ENCODE results near the gene GALNT11.

DNA sequence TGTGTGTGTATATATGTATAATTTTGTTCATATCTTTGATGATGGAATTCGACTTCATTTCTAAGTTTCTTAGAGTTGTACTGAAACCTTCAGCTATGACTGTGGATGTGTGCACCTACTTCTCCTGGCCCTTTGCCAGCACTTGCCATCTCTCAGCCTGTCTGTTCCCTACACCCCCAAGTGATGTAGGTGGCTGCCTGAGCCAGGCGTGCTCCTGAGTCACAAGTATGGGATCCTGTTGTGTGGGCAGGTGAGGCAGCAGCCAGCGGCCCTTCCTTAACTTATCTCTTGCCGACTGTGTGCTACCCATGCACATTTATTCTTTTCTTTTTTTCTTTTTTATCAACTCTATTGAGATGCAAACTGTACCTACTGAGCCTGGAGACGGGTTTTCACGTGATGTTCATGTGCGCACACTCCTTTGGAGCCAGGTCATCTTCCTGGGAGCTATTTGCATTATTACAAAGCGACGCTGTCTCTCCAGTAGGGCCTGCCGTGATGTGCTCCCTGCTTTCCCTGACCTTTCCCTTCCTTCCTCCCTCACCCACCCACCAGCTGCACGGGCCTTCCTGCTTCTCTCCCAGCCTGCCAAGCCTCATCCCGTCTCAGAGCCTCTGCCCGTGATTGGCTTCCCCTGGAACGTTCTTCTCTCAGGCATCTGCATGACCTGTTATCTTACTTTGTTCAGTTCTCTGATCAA is 31.3 kb upstream of the GALNT11 start:
- TF ChIP-seq EZH2 (IDR thresholded peaks at IDR 0.05; ENCODE audit: insufficient read depth, poor library complexity, severe bottlenecking) (no peak), EZH2phosphoT487 (IDR thresholded peaks at IDR 0.05; ENCODE audit: insufficient read depth, low read depth) (no peak)
